ENCODE measurements around the gene EXOC2.

DNA sequence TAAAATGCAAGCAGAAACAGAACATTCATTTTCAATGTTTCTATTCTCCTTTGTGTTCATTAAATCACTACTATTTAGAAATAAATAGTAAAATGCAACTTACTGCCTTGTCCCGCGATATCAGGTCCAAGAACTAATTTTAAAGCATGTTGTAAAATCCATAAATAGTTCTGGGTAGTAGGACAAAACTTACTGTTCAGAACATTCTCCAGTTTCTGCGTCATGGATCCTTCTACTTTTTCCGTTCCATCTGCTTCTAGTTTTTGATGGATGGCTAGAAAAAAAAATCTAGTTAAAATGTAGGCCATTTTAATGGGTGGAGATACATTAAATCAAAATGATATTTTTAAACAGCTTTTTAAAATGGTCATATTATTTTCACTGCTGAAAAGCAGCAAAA lies 83.0 kb downstream of the EXOC2 start:
- TF ChIP-seq, protein P1, sequence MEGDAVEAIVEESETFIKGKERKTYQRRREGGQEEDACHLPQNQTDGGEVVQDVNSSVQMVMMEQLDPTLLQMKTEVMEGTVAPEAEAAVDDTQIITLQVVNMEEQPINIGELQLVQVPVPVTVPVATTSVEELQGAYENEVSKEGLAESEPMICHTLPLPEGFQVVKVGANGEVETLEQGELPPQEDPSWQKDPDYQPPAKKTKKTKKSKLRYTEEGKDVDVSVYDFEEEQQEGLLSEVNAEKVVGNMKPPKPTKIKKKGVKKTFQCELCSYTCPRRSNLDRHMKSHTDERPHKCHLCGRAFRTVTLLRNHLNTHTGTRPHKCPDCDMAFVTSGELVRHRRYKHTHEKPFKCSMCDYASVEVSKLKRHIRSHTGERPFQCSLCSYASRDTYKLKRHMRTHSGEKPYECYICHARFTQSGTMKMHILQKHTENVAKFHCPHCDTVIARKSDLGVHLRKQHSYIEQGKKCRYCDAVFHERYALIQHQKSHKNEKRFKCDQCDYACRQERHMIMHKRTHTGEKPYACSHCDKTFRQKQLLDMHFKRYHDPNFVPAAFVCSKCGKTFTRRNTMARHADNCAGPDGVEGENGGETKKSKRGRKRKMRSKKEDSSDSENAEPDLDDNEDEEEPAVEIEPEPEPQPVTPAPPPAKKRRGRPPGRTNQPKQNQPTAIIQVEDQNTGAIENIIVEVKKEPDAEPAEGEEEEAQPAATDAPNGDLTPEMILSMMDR (conservative IDR thresholded peaks at IDR 0.05; ENCODE audit: low read length) = no peak
- no peak for TF ChIP-seq EZH2phosphoT487 (IDR thresholded peaks at IDR 0.05; ENCODE audit: borderline replicate concordance, low read depth, low read length)

Data from OCI-LY7 (cell line).